Right lobe of liver (tissue), 4 donors: Measurements from ENCODE around the gene AIFM1.

Experiments used
- POLR2A ChIP-seq: fragments of 450-650 bp; IDR thresholded peaks from one replicate; pipeline ENCODE4 v1.6.1; 2017; ENCODE audit warnings: antibody characterized with exemption, mild to moderate bottlenecking
- TF ChIP-seq, protein P1 (sequence below), 4 donors: fragments of 200-600 bp in 3 of 4; fragments of 450-650 bp in 1 of 4; IDR thresholded peaks; one replicate each; pipeline versions ENCODE4 v1.5.1 to v1.8.0; 2016 to 2022; ENCODE audit warnings: antibody characterized with exemption in 4 of 4, mild to moderate bottlenecking in 2 of 4
- donor health status: DM: no; HTN: no; CAD: no.
- donor health status: DM: no; HTN: no; CAD: no.
- donor health status: DM: no; HTN: yes; CAD: no.

DNA sequence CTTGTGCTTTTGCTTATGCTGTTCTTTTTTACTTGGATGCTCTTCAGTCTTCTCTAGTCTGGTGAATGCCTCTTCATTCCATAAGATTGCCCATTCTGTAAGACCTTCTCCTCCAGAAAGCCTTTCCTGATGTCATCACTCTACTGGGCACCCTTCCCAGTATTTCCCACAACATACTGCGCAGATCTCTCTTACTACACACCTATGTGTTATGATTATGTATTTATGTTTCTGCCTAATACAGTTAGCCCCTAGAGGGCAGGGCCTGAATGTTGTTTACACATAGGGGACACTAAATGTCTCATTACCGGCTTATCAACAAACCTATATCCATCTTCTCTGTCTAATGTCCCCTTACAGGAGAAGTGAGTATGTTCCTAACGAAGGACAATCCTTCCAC is 21.1 kb downstream of the AIFM1 start:
- TF ChIP-seq, protein P1, sequence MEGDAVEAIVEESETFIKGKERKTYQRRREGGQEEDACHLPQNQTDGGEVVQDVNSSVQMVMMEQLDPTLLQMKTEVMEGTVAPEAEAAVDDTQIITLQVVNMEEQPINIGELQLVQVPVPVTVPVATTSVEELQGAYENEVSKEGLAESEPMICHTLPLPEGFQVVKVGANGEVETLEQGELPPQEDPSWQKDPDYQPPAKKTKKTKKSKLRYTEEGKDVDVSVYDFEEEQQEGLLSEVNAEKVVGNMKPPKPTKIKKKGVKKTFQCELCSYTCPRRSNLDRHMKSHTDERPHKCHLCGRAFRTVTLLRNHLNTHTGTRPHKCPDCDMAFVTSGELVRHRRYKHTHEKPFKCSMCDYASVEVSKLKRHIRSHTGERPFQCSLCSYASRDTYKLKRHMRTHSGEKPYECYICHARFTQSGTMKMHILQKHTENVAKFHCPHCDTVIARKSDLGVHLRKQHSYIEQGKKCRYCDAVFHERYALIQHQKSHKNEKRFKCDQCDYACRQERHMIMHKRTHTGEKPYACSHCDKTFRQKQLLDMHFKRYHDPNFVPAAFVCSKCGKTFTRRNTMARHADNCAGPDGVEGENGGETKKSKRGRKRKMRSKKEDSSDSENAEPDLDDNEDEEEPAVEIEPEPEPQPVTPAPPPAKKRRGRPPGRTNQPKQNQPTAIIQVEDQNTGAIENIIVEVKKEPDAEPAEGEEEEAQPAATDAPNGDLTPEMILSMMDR (IDR thresholded peaks at IDR 0.05), result no peak
- TF ChIP-seq POLR2A, result no peak
